PC-9 (cell line): ENCODE results near the gene REC114.

Source experiments
- CTCF ChIP-seq: fragments of 200-600 bp; sonication (generic); conservative IDR thresholded peaks from 2 replicates; pipeline ENCODE4 v1.6.1; 2017; ENCODE audit warnings: mixed run types, antibody characterized with exemption, mild to moderate bottlenecking, moderate library complexity
- EZH2 ChIP-seq: fragments of 200-600 bp; sonication (generic); IDR thresholded peaks from 2 replicates; pipeline ENCODE4 v1.8.0; 2017; ENCODE audit warnings: antibody characterized with exemption, low read depth

GRCh38 chr15:73480050-73480449 lies 37.1 kb downstream of the REC114 start:
- TF ChIP-seq CTCF (no peak), EZH2 (no peak)
